ENCODE results near the gene GFOD1.

GFOD1 gene

DNA sequence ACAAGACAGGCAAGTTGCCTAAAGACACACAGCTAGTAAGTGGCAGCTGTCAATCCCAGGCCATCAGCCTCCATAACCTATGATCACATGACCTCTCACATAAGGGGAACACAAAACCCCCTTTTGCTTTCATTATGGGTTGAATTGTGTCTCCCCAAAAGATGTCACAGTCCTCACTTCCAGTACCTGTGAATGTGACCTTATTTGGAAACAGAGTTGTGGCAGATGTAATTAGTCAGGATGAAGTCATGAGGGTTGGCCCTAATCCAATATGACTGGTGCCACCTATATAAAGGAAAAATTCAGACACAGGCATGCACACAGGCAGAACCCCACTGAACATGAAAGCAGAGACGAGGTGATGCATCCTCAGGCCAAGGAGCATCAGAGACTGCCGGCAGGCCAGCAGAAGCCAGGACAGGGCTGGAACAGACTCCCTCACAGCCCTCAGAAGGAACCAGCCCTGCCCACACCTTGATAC is 33.6 kb downstream of the GFOD1 start:
- Histone ChIP-seq H4K8ac (ENCODE audit: low read depth, low read length) (no peak overlapping the region), H2BK120ac (ENCODE audit: low read depth, low read length) (no peak overlapping the region), H3K56ac (ENCODE audit: low read length) (no peak overlapping the region), H3K79me1 (ENCODE audit: low read length) (no peaks in the 10 kb centered on the region), H3K27me3 (ENCODE audit: insufficient read depth, low read length, poor library complexity) (no peaks in the 10 kb centered on the region), H3K36me3 (ENCODE audit: control insufficient read depth, insufficient read depth, low read length) (no peaks in the 10 kb centered on the region), H2BK15ac (replicated peaks; ENCODE audit: low read depth) (no peak overlapping the region), H3K4me3 (ENCODE audit: low read length) (no peak overlapping the region), H2BK5ac (ENCODE audit: low read length) (no peak overlapping the region), H3K4ac (ENCODE audit: low read depth, low read length) (no peak overlapping the region), H3K18ac (ENCODE audit: low read length) (no peak overlapping the region), H3K23ac (ENCODE audit: low read length) (no peak overlapping the region), H3K4me2 (ENCODE audit: low read length) (no peak overlapping the region), H3K79me2 (ENCODE audit: control insufficient read depth, insufficient read depth, low read length) (no peaks in the 10 kb centered on the region), H3K27ac (ENCODE audit: low read depth, low read length) (no peak overlapping the region), H4K5ac (ENCODE audit: low read length) (no peak overlapping the region), H2AK5ac (ENCODE audit: low read length) (no peak overlapping the region), H3K9ac (ENCODE audit: low read length) (no peak overlapping the region), H3K4me1 (ENCODE audit: control insufficient read depth, low read depth, low read length) (no peaks in the 10 kb centered on the region)
- WGBS (ENCODE audit: extremely low coverage, insufficient coverage, low lambda C conversion rate) = no CpG with 5 or more reads among the region's 2 CpGs
- DNase-seq = no peak

GRCh38 chr6:13453153-13453552 is 34.2 kb downstream of the GFOD1 start:
- no CpG with 5 or more reads among the region's 4 CpGs for WGBS (ENCODE audit: extremely low coverage, insufficient coverage, low lambda C conversion rate)

GRCh38 chr6:13452346-13453117 is 34.9 kb downstream of the GFOD1 start:
- no peak overlapping the region for H3K18ac ChIP-seq (ENCODE audit: low read length)
- no peak for DNase-seq
- no peak overlapping the region for H3K56ac ChIP-seq (ENCODE audit: low read length)
- H3K4me2 ChIP-seq (ENCODE audit: low read length) = no peak overlapping the region
- H3K79me2 ChIP-seq (ENCODE audit: control insufficient read depth, insufficient read depth, low read length) = no peaks in the 10 kb centered on the region
- H3K23ac ChIP-seq (ENCODE audit: low read length) = no peak overlapping the region
- no peaks in the 10 kb centered on the region for H3K79me1 ChIP-seq (ENCODE audit: low read length)
- no peak overlapping the region for H3K4ac ChIP-seq (ENCODE audit: low read depth, low read length)
- H3K9ac ChIP-seq (ENCODE audit: low read length) = no peak overlapping the region
- no peak overlapping the region for H2AK5ac ChIP-seq (ENCODE audit: low read length)
- no CpG with 5 or more reads among the region's 11 CpGs for WGBS (ENCODE audit: extremely low coverage, insufficient coverage, low lambda C conversion rate)
- no peak overlapping the region for H2BK120ac ChIP-seq (ENCODE audit: low read depth, low read length)
- peaks cover 2% of the 10 kb centered on the region for H3K4me1 ChIP-seq (ENCODE audit: control insufficient read depth, low read depth, low read length)
- no peak overlapping the region for H2BK15ac ChIP-seq (replicated peaks; ENCODE audit: low read depth)
- H3K4me3 ChIP-seq (ENCODE audit: low read length) = no peak overlapping the region
- no peak overlapping the region for H2BK5ac ChIP-seq (ENCODE audit: low read length)
- H3K36me3 ChIP-seq (ENCODE audit: control insufficient read depth, insufficient read depth, low read length) = no peaks in the 10 kb centered on the region
- no peak overlapping the region for H3K27ac ChIP-seq (ENCODE audit: low read depth, low read length)
- H4K8ac ChIP-seq (ENCODE audit: low read depth, low read length) = no peak overlapping the region
- no peaks in the 10 kb centered on the region for H3K27me3 ChIP-seq (ENCODE audit: insufficient read depth, low read length, poor library complexity)
- H4K5ac ChIP-seq (ENCODE audit: low read length) = no peak overlapping the region

More at GRCh38 chr6:13453153-13453552, 34.2 kb downstream of the GFOD1 start:
- H2BK5ac ChIP-seq (ENCODE audit: low read length) = no peak overlapping the region
- no peaks in the 10 kb centered on the region for H3K79me1 ChIP-seq (ENCODE audit: low read length)
- no peak overlapping the region for H3K23ac ChIP-seq (ENCODE audit: low read length)
- H3K18ac ChIP-seq (ENCODE audit: low read length) = no peak overlapping the region
- H3K4ac ChIP-seq (ENCODE audit: low read depth, low read length) = no peak overlapping the region
- no peak for DNase-seq
- no peak overlapping the region for H4K8ac ChIP-seq (ENCODE audit: low read depth, low read length)
- H4K5ac ChIP-seq (ENCODE audit: low read length) = no peak overlapping the region
- no peaks in the 10 kb centered on the region for H3K4me1 ChIP-seq (ENCODE audit: control insufficient read depth, low read depth, low read length)
- no peak overlapping the region for H3K4me3 ChIP-seq (ENCODE audit: low read length)
- H2BK120ac ChIP-seq (ENCODE audit: low read depth, low read length) = no peak overlapping the region
- no peaks in the 10 kb centered on the region for H3K79me2 ChIP-seq (ENCODE audit: control insufficient read depth, insufficient read depth, low read length)
- no peak overlapping the region for H3K56ac ChIP-seq (ENCODE audit: low read length)
- no peak overlapping the region for H2AK5ac ChIP-seq (ENCODE audit: low read length)
- no peak overlapping the region for H3K4me2 ChIP-seq (ENCODE audit: low read length)
- H3K27me3 ChIP-seq (ENCODE audit: insufficient read depth, low read length, poor library complexity) = no peaks in the 10 kb centered on the region
- H2BK15ac ChIP-seq (replicated peaks; ENCODE audit: low read depth) = no peak overlapping the region
- H3K9ac ChIP-seq (ENCODE audit: low read length) = no peak overlapping the region
- H3K36me3 ChIP-seq (ENCODE audit: control insufficient read depth, insufficient read depth, low read length) = no peaks in the 10 kb centered on the region
- no peak overlapping the region for H3K27ac ChIP-seq (ENCODE audit: low read depth, low read length)

GRCh38 chr6:13451181-13451895 is 36.1 kb downstream of the GFOD1 start:
- H3K9ac ChIP-seq (ENCODE audit: low read length) = no peak overlapping the region
- H3K18ac ChIP-seq (ENCODE audit: low read length) = no peak overlapping the region
- H3K4ac ChIP-seq (ENCODE audit: low read depth, low read length) = no peak overlapping the region
- H3K23ac ChIP-seq (ENCODE audit: low read length) = no peak overlapping the region
- H2BK15ac ChIP-seq (replicated peaks; ENCODE audit: low read depth) = no peak overlapping the region
- no peaks in the 10 kb centered on the region for H3K79me1 ChIP-seq (ENCODE audit: low read length)
- H3K4me3 ChIP-seq (ENCODE audit: low read length) = no peak overlapping the region
- no peak overlapping the region for H3K27ac ChIP-seq (ENCODE audit: low read depth, low read length)
- H3K4me1 ChIP-seq (ENCODE audit: control insufficient read depth, low read depth, low read length) = peaks cover 2% of the 10 kb centered on the region
- no peak for DNase-seq
- no peaks in the 10 kb centered on the region for H3K79me2 ChIP-seq (ENCODE audit: control insufficient read depth, insufficient read depth, low read length)
- no peak overlapping the region for H3K56ac ChIP-seq (ENCODE audit: low read length)
- no peaks in the 10 kb centered on the region for H3K27me3 ChIP-seq (ENCODE audit: insufficient read depth, low read length, poor library complexity)
- no peak overlapping the region for H2AK5ac ChIP-seq (ENCODE audit: low read length)
- no peak overlapping the region for H4K8ac ChIP-seq (ENCODE audit: low read depth, low read length)
- WGBS (ENCODE audit: extremely low coverage, insufficient coverage, low lambda C conversion rate) = no CpG with 5 or more reads among the region's 15 CpGs
- H2BK5ac ChIP-seq (ENCODE audit: low read length) = no peak overlapping the region
- H3K36me3 ChIP-seq (ENCODE audit: control insufficient read depth, insufficient read depth, low read length) = no peaks in the 10 kb centered on the region
- no peak overlapping the region for H3K4me2 ChIP-seq (ENCODE audit: low read length)
- no peak overlapping the region for H2BK120ac ChIP-seq (ENCODE audit: low read depth, low read length)
- H4K5ac ChIP-seq (ENCODE audit: low read length) = no peak overlapping the region

- no peak overlapping the region for H3K56ac ChIP-seq (ENCODE audit: low read length)
- H3K27ac ChIP-seq (ENCODE audit: low read depth, low read length) = no peak overlapping the region
- no peak overlapping the region for H3K4me2 ChIP-seq (ENCODE audit: low read length)
- peaks cover 2% of the 10 kb centered on the region for H3K4me1 ChIP-seq (ENCODE audit: control insufficient read depth, low read depth, low read length)
- H3K79me2 ChIP-seq (ENCODE audit: control insufficient read depth, insufficient read depth, low read length) = no peaks in the 10 kb centered on the region
- H4K5ac ChIP-seq (ENCODE audit: low read length) = no peak overlapping the region
- no CpG with 5 or more reads among the region's 6 CpGs for WGBS (ENCODE audit: extremely low coverage, insufficient coverage, low lambda C conversion rate)
- no peak overlapping the region for H3K9ac ChIP-seq (ENCODE audit: low read length)
- no peak overlapping the region for H3K23ac ChIP-seq (ENCODE audit: low read length)
- no peak overlapping the region for H2AK5ac ChIP-seq (ENCODE audit: low read length)
- no peaks in the 10 kb centered on the region for H3K79me1 ChIP-seq (ENCODE audit: low read length)
- H3K36me3 ChIP-seq (ENCODE audit: control insufficient read depth, insufficient read depth, low read length) = no peaks in the 10 kb centered on the region
- no peak overlapping the region for H2BK5ac ChIP-seq (ENCODE audit: low read length)
- no peak overlapping the region for H4K8ac ChIP-seq (ENCODE audit: low read depth, low read length)
- H3K4me3 ChIP-seq (ENCODE audit: low read length) = no peak overlapping the region
- H3K4ac ChIP-seq (ENCODE audit: low read depth, low read length) = no peak overlapping the region
- no peaks in the 10 kb centered on the region for H3K27me3 ChIP-seq (ENCODE audit: insufficient read depth, low read length, poor library complexity)
- no peak overlapping the region for H2BK15ac ChIP-seq (replicated peaks; ENCODE audit: low read depth)
- DNase-seq = no peak
- H3K18ac ChIP-seq (ENCODE audit: low read length) = no peak overlapping the region
- H2BK120ac ChIP-seq (ENCODE audit: low read depth, low read length) = no peak overlapping the region
Observed at GRCh38 chr6:13450628-13451027, 36.8 kb downstream of the GFOD1 start.

All from mesendoderm (in vitro differentiated cells).